Myometrial cell (primary cell): Measurements from ENCODE around the gene MYO3A. TPM values are rescaled to one million over a fixed set of nuclear protein-coding genes. Genes with fewer than 3 reads are reported as not detected.

Source experiments
- total RNA-seq: library from RNA; depleted of rRNA; stranded (reverse); fragments of >200 nt; gene quantifications from 2 replicates; pipeline ENCODE4 v1.2.3, GENCODE V29; 2015

Gene MYO3A, protein sequence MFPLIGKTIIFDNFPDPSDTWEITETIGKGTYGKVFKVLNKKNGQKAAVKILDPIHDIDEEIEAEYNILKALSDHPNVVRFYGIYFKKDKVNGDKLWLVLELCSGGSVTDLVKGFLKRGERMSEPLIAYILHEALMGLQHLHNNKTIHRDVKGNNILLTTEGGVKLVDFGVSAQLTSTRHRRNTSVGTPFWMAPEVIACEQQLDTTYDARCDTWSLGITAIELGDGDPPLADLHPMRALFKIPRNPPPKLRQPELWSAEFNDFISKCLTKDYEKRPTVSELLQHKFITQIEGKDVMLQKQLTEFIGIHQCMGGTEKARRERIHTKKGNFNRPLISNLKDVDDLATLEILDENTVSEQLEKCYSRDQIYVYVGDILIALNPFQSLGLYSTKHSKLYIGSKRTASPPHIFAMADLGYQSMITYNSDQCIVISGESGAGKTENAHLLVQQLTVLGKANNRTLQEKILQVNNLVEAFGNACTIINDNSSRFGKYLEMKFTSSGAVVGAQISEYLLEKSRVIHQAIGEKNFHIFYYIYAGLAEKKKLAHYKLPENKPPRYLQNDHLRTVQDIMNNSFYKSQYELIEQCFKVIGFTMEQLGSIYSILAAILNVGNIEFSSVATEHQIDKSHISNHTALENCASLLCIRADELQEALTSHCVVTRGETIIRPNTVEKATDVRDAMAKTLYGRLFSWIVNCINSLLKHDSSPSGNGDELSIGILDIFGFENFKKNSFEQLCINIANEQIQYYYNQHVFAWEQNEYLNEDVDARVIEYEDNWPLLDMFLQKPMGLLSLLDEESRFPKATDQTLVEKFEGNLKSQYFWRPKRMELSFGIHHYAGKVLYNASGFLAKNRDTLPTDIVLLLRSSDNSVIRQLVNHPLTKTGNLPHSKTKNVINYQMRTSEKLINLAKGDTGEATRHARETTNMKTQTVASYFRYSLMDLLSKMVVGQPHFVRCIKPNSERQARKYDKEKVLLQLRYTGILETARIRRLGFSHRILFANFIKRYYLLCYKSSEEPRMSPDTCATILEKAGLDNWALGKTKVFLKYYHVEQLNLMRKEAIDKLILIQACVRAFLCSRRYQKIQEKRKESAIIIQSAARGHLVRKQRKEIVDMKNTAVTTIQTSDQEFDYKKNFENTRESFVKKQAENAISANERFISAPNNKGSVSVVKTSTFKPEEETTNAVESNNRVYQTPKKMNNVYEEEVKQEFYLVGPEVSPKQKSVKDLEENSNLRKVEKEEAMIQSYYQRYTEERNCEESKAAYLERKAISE (N-terminal part only)
- not detected in 2 replicates for total RNA-seq

DNA sequence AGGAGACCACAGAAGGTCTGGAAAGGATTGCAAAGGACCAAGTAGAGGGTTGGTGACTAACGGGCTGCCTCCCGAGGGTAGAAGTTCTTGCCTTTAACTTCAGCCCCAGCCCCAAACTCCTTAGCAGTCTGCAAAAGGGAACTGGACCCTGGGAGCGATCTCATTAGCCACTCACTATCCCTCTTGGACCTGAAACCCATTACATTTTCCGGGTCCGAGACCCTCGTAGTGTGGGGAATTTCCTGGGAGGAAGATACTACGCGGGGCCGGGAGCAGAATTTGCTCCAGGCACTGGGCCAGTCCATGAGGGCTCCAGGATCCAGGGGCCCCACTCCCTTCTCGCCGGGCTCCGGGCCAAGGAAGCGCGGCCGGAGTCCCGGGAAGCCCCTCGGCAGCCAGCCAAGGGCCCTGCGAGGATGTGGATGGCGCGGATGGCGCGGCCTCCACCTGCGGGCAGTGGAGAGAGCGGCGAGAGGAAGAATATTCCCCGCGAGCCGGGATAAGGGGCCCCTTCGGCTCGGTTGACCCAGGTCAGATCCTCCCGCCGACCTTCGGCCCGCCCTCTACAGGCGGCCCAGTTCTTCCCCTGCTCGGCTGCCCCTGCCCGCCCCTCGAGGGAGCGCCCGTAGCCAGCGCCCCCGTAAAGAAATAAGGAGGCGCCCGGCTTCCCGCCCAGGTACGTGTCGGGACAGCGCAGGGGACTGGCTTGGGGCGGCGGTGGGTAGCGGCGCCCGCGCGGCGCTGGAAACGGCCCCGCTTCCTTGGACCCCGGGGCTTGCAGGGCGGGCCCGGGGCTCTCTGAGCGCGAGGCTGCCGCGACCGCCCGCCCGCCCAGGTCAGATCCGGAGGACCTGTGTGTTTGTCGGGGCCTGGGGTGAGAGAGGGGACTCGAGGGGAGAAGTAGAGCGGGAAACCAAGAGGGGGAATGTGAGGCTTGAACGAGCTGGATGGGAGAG is at the start of gene MYO3A:
Gene MYO3A, plus strand, starts transcription at position 577 of the 956 bp plus-strand sequence. CDS start 17,882 bp downstream, outside the sequence.

DNA sequence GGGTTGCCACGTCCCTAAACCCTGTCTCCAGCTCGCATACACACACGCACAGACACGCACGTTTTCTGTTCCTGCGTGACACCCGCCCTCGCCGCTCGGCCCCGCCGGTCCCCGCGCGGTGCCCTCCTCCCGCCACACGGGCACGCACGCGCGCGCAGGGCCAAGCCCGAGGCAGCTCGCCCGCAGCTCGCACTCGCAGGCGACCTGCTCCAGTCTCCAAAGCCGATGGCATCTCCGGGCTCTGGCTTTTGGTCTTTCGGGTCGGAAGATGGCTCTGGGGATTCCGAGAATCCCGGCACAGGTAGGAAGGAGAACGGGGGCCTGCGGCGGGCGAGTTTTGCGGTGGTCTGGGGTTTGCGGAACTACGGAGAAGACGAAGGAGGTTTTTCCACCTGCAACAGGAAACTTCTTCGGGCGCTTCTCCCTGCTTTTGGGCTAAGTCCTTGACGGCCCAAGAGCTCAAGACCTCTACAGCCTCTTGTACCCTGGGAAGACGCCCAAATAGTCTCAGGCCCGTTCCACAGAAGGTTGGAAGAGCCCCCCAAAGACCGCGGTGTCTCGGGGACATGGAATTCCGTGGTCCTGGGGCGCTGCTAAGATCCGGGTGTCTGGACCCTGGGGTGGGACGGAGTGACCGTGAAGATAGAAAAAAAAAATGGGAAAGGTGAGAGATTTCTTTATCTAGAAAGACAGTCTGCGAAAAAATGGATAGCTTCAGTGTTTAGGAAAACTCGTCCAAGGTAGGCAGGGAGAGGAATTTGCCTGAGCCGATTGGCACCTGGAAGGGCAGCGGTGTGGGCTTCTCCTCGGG is 282.8 kb downstream of the MYO3A start, which contains the start of gene GAD2:
Gene GAD2, plus strand, starts transcription at position 190 of the 811 bp plus-strand sequence. Its CDS starts 36 bp downstream, at position 226.

